NCI-H2227 treated with DMSO at 0.1 percent for 48 hours (cell line): Measurements from ENCODE around the gene ITFG2.

ENCODE experiments used
- DNase-seq: peaks from one replicate; lab custom pipeline; 2025; lab: John Stamatoyannopoulos, UW

ITFG2 gene

GRCh38 chr12:2832550-2833127, 20.2 kb downstream of the ITFG2 start:
- DNase-seq: no peak

- DNase-seq: no peak
Measured at GRCh38 chr12:2833327-2833726, 20.9 kb downstream of the ITFG2 start.

- no peak for DNase-seq
Measured at GRCh38 chr12:2833810-2834209, 21.3 kb downstream of the ITFG2 start.

DNA sequence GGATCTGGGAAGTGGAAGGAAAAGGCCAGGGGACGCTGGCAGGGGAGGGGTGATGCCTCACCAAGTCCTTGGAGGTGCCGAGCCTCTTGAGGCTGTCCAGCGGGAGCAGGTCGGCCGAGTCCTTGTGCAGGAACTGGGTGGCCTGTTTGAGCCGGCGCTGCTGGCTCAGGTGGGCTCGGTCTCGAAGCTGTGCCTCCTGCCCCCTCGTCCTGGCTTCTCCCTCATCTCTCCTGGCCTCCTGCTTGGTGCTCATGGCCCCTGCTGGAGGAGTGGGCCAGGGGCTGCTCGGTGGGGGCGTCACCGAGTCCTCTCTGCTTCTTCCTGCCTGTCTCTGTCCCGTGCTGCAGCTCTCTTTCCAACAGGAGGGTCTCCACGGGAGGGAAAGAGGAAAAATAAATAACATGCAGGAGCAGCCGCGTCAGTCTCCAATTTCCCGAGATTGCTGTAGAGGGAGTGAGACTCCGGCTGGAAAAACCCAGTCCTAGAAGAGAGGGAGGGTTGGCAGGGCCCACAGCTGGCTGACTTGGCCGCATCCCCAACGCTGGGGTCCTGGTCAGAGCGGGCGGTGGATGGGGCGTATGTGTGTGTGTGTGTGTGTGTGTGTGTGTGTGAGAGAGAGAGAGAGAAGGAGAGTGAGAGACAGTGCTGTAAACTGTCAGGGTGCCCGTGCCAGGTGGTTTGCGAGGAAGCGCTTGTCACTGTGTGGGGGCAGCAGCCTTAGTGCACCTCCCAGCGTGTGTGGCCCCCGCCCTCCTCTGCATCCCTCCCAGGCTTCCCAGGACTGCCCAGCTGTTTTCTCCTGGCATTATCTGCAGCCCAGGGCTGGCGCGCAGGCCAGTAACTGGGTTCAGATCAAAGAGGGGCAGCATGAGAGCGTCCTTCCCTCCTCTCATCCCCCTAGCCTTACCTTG, 22.4 kb downstream of the ITFG2 start, which contains the start of gene NRIP2:
Gene NRIP2, minus strand, starts transcription at position 455 of the 911 bp plus-strand sequence. Its CDS starts 52 bp downstream, at position 403.
- DNase-seq: peak; percentile 25

- no peak for DNase-seq
Measured at GRCh38 chr12:2835691-2836403, 23.4 kb downstream of the ITFG2 start.

GRCh38 chr12:2836574-2836973, 24.1 kb downstream of the ITFG2 start:
- no peak for DNase-seq

DNA sequence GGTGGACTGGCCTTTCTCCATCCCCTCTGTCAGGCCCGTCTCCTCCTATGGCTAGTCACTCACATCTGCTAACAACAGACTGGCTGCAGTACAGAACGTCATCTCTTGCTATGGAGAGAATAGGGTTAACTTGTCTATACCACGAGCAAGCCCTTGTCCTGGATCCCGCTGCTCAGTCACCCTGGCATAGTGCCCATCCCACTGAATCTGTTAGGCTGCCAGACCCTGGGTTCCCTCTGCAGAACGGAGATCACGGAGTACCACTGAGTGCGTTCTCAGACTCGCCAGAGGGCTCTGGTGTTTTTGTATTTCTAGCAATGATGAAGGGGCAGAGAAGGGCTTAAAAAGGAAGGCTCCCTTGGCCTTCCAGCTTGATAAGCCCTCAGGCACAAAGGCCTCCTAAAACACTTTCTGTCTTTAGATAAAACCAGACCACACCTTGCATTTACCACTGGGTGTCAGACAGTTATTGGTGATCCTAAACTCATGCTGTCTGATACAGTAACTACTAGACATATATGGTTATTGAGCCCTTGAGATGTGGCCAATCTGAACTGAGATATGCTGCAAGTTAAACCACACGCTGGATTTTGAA, 28.7 kb downstream of the ITFG2 start:
- DNase-seq: no peak

GRCh38 chr12:2842948-2843347, 30.5 kb downstream of the ITFG2 start:
- no peak for DNase-seq

DNA sequence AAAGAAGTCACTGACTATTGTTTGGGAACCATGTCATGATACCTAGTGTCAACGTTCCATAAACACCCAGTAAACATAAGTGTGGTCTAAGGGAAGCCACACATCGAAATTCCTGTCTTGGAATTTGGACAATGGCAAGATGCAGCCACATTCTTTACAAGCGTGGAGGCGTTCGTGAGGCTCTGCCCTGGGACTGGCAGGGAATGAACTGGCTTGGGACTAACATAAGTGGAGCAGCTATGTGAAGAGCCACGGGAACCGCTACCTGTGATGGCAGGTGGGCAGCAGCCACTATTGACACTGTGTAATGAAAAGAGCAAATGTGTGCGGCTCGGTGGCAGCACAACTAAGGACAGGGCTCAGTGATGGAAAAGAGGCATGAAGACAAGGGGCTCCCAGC, 32.3 kb downstream of the ITFG2 start:
- DNase-seq: no peak

DNA sequence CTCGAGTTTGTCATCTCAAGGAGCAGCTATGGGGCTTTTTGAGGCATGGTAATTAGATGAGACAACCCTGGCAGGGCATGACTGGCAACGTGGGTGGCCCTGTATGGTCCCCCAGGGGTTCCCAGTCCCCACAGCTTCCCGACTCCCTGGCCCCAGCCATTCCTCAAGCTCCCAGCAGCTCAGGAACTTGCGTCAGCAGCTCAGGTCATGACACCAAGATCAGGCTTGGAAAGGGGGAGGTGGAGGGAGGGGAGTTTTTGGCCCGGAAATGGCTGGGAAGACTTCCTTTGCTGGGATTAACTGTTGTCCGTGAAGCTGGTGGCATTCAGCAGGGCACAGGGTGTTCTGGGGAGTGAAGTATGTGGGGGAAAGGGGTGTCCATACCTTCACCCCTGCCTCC, 32.8 kb downstream of the ITFG2 start:
- no peak for DNase-seq

DNA sequence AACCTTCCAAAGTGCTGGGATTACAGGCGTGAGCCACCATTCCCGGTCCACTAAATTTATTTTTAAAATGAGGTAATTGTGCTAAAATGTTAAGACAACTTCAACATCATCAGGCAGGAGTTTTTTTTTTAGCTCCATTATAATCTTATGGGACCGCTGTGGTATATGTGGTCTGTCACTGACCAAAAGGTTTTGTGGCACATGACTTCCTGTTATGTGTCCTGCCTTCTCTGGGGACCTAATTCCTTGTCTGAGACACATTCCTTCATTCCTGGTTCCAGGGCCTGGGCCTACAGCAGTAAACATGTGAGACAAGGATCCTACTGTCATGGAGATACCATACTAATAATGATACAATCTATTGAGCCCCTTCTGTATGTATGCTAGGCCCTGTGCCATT, 39.5 kb downstream of the ITFG2 start:
- DNase-seq: no peak

DNA sequence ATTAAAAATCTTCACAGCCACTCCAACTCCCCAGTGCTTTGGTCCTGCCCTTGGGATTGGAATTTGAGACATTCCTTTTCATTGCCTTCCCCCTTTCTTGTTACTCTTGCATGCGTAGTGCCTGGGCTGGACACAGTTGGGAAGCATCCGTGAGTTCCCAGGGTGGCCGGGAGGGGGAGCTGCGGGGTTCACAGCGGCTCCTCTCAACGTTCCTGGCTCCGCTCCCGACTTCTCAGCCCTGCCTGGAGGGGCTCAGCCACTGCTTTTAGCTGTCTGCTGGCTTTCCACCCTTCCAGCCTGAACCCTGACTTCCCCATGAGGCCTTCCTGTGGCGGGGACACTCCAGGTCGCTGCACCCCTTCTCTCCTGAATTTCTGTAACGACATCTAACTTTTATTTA, 41.2 kb downstream of the ITFG2 start:
- peak; percentile 44 for DNase-seq

GRCh38 chr12:2854669-2855453, 42.4 kb downstream of the ITFG2 start:
- no peak for DNase-seq

DNA sequence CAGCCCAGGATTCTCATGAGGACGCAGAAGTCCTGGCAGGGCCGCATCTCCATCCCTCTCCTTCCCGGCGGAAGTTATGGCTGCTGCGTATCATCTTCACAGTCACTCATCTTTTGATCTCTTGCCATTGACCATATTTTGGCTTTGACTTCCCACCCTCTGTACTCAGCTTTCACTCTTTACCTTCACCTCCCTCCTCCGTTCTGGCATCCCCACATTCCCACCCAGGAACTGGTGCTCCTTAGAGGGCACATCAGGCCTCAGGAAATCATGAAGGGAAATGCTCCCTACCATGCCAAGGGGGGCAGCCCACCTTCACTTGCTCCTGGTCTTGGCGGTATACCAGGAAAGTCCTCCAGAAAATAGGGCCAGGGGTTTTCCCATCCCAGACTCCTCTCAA, 43.1 kb downstream of the ITFG2 start:
- no peak for DNase-seq

- DNase-seq: no peak
Measured at GRCh38 chr12:2856051-2856450, 43.6 kb downstream of the ITFG2 start.

DNA sequence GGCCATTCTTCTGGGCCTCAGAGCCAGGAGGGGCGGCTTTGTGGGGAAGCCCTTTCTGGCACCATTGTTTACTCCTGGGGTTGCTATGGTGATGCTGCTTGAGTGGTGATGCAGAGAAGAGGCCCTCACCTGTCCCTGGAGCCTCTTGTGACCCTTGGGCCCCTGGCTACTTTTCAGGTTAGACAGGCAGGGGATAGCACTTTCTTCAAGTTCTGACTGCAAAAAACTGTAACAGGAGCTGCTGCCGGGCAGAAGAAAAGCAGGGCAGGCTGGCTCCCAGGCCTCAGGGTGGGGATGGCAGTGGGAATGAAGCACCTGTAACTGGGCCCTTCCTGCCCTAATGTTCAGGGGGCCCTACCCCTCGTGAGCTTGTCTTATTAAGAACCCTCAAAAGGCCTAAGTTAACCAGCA, 44.6 kb downstream of the ITFG2 start, which contains the start of gene TEX52:
Gene TEX52, minus strand, starts transcription at position 19 of the 411 bp plus-strand sequence. Its CDS starts 13 bp downstream, at position 6.
- no peak for DNase-seq

GRCh38 chr12:2857576-2857975, 45.1 kb downstream of the ITFG2 start:
- DNase-seq: no peak

DNA sequence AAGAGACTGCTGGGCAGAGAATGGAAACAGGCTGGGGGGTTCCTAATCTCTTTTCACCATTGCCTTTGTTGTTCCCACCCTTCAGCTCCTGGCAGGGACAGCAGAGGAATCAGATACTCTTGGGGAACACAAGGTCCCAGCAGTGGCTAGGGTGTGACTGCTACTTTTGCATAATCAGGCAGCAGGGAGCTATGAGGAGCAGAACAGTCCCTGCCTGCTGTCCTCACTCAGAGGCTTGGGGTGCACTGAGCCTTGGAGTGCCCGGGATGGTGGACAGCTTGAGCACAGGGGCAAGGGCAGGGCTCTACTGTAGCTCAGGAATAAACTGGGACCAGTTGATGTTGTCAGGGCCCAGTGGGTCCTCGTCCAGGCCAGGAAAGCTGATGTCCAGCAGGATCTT, 45.9 kb downstream of the ITFG2 start:
- DNase-seq: no peak

DNA sequence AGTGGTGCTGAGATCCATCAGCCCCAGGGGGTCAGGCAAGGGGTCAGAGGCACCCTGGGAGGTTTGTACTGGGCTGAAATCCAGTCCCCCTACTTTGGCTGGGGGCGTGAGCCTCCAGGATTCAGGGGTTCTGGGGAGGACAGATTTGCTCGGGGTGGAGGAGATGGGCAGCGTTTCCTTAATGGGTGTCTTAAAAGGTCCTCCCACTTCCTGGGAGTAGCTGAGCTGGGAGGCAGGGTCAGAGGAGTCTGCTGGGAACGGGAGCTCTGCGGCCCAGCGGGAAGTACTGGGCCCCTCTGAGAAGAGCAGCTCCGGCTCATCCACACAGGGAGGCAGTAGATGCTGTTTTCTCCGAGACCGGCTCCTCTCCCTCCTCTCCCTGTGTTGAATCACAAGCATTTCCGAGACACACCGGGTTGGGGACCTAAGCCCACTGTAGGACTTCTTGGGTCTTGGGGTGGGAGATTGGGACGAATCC, 46.5 kb downstream of the ITFG2 start:
- no peak for DNase-seq

DNA sequence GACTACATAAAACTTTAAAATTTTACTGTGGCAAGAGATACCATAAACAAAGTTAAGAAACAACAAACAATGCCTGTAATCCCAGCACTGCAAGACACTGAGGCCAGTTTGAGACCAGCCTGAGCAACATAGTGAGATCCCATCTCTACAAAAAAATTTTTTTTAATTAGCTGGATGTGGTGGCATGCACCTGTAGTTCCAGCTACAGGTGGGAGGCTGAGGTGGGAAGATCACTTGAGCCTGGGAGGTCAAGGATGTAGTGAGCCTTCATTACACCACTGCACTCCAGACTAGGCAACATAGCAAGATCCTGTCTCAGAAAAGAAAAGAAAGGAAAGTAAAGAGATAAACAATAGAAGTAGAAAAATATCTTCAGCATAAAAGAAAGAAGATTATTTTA, 47.7 kb downstream of the ITFG2 start:
- DNase-seq: no peak

DNA sequence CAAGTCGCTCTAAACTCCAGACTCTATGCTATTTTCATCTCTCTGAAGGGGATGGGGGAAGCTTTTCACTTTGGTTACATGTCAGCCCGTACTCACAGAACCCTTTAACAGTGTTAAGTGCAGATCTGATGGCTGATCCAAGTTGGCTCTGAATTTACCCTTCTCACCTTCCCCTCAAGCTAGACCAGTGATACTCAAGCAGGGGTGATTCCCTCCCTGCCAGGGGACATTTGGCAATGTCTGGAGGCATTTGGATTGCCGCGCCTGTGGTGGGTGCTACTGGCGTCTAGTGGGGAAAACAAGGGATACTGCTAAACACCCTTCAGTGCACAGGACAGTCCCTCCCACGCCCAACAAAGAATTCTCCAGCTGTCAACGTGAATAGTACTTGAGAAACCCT, 50.4 kb downstream of the ITFG2 start:
- DNase-seq: no peak
